ENCODE results near the gene CLTA. TPM values are rescaled to one million over a fixed set of nuclear protein-coding genes. Genes with fewer than 3 reads are reported as not detected.

The CLTA gene
- total RNA-seq, 4 donors from 2014 or later, result 136 to 195 (median 158) TPM

DNA sequence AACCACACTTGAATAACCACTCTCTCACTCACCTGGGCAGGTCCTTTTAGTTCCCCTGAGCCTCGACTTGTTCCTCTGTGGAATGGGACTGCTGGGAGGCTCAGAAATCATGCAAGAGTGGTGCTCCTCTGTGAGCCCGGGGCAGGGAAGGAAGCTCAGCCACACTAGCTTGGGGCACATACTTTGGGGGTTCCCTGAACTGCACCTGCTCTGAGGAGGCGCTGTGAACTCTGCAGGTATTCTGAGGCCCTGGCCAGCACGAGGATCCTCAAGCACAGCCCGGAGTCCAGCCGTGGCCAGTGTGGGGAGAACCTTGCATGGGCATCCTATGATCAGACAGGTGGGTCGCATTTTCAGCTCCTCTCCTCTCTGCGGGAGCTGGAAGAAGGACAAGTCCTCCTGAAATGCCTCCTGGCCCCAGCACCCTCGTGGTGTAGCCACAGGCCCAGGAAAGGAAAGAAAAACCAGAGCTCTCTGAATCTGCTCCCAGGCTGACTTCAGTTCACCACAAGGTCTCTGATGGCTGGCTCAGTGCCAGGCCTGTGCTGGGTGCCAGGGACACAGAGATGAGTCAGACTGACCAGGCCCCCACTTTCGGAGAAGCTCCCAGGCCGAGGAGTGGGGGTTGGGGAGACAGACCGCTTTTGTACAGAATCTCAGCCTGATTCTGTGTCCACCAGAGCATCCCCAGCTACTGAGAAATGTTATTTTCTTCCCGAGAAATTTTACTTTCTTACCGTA, 42.2 kb upstream of the CLTA start:
- TF ChIP-seq, protein P1, sequence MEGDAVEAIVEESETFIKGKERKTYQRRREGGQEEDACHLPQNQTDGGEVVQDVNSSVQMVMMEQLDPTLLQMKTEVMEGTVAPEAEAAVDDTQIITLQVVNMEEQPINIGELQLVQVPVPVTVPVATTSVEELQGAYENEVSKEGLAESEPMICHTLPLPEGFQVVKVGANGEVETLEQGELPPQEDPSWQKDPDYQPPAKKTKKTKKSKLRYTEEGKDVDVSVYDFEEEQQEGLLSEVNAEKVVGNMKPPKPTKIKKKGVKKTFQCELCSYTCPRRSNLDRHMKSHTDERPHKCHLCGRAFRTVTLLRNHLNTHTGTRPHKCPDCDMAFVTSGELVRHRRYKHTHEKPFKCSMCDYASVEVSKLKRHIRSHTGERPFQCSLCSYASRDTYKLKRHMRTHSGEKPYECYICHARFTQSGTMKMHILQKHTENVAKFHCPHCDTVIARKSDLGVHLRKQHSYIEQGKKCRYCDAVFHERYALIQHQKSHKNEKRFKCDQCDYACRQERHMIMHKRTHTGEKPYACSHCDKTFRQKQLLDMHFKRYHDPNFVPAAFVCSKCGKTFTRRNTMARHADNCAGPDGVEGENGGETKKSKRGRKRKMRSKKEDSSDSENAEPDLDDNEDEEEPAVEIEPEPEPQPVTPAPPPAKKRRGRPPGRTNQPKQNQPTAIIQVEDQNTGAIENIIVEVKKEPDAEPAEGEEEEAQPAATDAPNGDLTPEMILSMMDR (IDR thresholded peaks at IDR 0.05), result peak in 2 of 4 experiments; percentile 23 to 26
- no peak for TF ChIP-seq POLR2A (IDR thresholded peaks at IDR 0.05)
- peak; percentile 90 for TF ChIP-seq POLR2AphosphoS5 (IDR thresholded peaks at IDR 0.05)
- no peak overlapping the region for H3K4me3 ChIP-seq
- H3K9me3 ChIP-seq, result peaks cover 0 to 5% (median 0%) of the 10 kb centered on the region in 3 donors
- no peaks in the 10 kb centered on the region for H3K27me3 ChIP-seq
- peak; percentile 91 for ATAC-seq
- peaks cover 0 to 35% of the 10 kb centered on the region in 2 donors for H3K36me3 ChIP-seq
- 31 to 40% methylated on average over 3 to 7 of the region's 14 CpGs for WGBS, 2 donors (ENCODE audit: low coverage in 1 of 2)
- peak overlapping the region; percentile 26 to 89 (median 86) for H3K27ac ChIP-seq
- H3K4me1 ChIP-seq, result peaks cover 5 to 94% (median 49%) of the 10 kb centered on the region in 3 donors

GRCh38 chr9:36149197-36149596, 41.5 kb upstream of the CLTA start:
- TF ChIP-seq, protein P1 (IDR thresholded peaks at IDR 0.05), result no peak
- no peak for TF ChIP-seq EP300 (IDR thresholded peaks at IDR 0.05)
- TF ChIP-seq POLR2AphosphoS5 (IDR thresholded peaks at IDR 0.05), result no peak
- no peak for TF ChIP-seq POLR2A (IDR thresholded peaks at IDR 0.05)
- peaks cover 0 to 5% (median 0%) of the 10 kb centered on the region in 3 donors for H3K9me3 ChIP-seq
- peak; percentile 21 for ATAC-seq
- 17% methylated on average over 1 of the region's 4 CpGs; no CpG with 5 or more reads in 1 of the 2 donors for WGBS, 2 donors (ENCODE audit: low coverage in 1 of 2)
- H3K27me3 ChIP-seq, result no peaks in the 10 kb centered on the region
- peak overlapping the region; percentile 26 to 89 (median 86) for H3K27ac ChIP-seq
- no peak overlapping the region for H3K4me3 ChIP-seq
- peaks cover 5 to 94% (median 47%) of the 10 kb centered on the region in 3 donors for H3K4me1 ChIP-seq
- peaks cover 0 to 35% of the 10 kb centered on the region in 2 donors for H3K36me3 ChIP-seq

GRCh38 chr9:36150574-36151315, 40.0 kb upstream of the CLTA start:
- ATAC-seq, result no peak
- peaks cover 5 to 96% (median 52%) of the 10 kb centered on the region in 3 donors for H3K4me1 ChIP-seq
- no peaks in the 10 kb centered on the region for H3K27me3 ChIP-seq
- peaks cover 0 to 5% (median 0%) of the 10 kb centered on the region in 3 donors for H3K9me3 ChIP-seq
- H3K4me3 ChIP-seq, result no peak overlapping the region
- peaks cover 0 to 36% of the 10 kb centered on the region in 2 donors for H3K36me3 ChIP-seq
- WGBS, 2 donors (ENCODE audit: low coverage in 1 of 2), result 51 to 61% methylated on average over 2 of the region's 4 CpGs
- TF ChIP-seq EP300 (IDR thresholded peaks at IDR 0.05), result no peak
- peak overlapping the region in 3 of 4 donors; percentile 85 to 89 (median 87) for H3K27ac ChIP-seq

- Histone ChIP-seq H3K9me3 (no peaks in the 10 kb centered on the region), H3K27me3 (no peaks in the 10 kb centered on the region), H3K27ac (peak overlapping the region; percentile 16 to 89 (median 86)), H3K4me1 (peaks cover 5 to 91% (median 52%) of the 10 kb centered on the region in 3 donors), H3K36me3 (peaks cover 0 to 37% of the 10 kb centered on the region in 2 donors), H3K4me3 (no peak overlapping the region)
- peak; percentile 15 for ATAC-seq
- WGBS, 2 donors (ENCODE audit: low coverage in 1 of 2), result 58% methylated on average over 4 of the region's 14 CpGs; no CpG with 5 or more reads in 1 of the 2 donors
- TF ChIP-seq, protein P1 (IDR thresholded peaks at IDR 0.05), result no peak
- TF ChIP-seq POLR2AphosphoS5 (IDR thresholded peaks at IDR 0.05) (peak; percentile 9), POLR2A (IDR thresholded peaks at IDR 0.05) (peak in 1 of 2 donors; percentile 17)
Observed at GRCh38 chr9:36151316-36152210, 39.2 kb upstream of the CLTA start.

Data from gastroesophageal sphincter (tissue), 4 donors.